GM12801 (cell line): Measurements from ENCODE around the gene MAP1LC3B.

ENCODE experiments used
- TF ChIP-seq, protein P1 (sequence below): IDR thresholded peaks from one replicate; pipeline ENCODE4 v1.5.1; 2011; ENCODE audit warnings: control low read depth; ENCODE audit not compliant: insufficient read length; ENCODE audit errors: extremely low read depth

MAP1LC3B gene

DNA sequence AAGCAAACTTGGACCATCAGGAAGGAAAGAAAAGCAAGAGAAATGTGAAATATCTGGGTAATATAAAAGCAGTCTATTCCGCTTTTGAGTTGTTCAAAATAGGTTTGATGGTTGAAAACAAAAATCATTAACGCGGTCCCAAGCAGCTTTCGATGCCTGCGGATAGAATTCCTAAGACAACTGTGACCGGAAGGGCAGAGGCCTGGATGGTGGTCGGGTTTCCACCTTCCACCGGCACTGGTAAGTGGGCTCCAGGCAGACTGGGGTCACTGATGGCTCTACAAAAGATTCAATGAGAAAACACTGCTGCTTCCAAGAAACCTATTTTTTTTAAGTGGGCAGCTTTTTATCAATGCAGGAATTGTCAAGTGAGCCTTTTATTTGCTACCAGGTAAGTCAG, 50.9 kb downstream of the MAP1LC3B start:
- TF ChIP-seq, protein P1, sequence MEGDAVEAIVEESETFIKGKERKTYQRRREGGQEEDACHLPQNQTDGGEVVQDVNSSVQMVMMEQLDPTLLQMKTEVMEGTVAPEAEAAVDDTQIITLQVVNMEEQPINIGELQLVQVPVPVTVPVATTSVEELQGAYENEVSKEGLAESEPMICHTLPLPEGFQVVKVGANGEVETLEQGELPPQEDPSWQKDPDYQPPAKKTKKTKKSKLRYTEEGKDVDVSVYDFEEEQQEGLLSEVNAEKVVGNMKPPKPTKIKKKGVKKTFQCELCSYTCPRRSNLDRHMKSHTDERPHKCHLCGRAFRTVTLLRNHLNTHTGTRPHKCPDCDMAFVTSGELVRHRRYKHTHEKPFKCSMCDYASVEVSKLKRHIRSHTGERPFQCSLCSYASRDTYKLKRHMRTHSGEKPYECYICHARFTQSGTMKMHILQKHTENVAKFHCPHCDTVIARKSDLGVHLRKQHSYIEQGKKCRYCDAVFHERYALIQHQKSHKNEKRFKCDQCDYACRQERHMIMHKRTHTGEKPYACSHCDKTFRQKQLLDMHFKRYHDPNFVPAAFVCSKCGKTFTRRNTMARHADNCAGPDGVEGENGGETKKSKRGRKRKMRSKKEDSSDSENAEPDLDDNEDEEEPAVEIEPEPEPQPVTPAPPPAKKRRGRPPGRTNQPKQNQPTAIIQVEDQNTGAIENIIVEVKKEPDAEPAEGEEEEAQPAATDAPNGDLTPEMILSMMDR, result no peak

GRCh38 chr16:87443964-87444363, 51.8 kb downstream of the MAP1LC3B start:
- TF ChIP-seq, protein P1, result no peak

DNA sequence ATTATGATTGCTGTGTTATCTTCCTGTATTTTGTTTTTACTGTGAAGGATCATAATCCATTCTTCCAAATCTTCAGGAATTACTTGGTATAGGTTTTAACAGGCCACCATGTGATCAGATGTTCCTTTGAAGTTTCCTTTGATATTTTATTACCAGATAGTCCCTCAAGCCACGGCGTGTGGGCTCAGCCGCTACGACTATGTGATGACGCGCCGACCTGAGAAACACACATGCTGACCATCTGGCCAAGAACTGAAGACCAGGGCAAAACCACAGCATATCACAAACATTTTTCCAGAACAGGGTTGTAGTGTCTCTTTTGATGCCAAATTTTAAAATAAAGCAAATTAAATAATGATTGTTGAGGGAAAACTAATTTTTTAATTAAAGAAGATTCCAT, 53.4 kb downstream of the MAP1LC3B start:
- TF ChIP-seq, protein P1, result no peak

DNA sequence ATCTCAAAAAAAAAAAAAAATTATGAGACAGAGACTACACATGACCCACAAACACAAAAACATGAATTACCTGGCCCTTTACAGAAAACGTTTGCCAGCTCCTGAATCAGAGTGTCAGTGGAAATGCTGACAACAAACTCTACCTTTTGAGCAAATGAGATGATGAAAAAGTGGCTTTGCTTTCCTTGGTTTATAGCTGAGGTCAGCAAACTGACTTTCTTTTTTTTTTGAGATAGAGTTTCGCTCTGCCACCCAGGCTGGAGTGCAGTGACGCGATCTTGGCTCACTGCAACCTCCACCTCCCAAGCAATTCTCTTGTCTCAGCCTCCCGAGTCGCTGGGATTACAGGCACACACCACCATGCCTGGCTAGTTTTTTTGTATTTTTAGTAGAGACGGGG, 54.3 kb downstream of the MAP1LC3B start:
- TF ChIP-seq, protein P1, result no peak

DNA sequence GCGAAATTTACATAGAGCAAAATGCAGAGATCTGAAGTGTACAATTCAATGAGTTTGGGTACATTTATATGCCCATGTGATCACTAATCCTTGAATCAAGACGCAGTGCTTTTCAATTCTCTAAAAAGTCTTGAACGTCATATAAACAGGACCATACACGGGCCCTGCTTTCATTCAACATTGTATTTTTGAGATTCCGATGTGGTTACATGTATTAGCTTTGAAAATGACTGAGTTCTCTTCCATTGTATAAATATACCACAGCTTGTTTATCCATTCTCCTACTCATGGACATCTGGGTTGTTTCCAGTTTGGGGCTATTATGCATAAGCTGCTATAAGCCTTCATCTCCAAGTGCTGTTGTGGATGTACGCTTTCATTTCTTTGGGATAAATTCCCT, 55.2 kb downstream of the MAP1LC3B start:
- TF ChIP-seq, protein P1, result no peak

DNA sequence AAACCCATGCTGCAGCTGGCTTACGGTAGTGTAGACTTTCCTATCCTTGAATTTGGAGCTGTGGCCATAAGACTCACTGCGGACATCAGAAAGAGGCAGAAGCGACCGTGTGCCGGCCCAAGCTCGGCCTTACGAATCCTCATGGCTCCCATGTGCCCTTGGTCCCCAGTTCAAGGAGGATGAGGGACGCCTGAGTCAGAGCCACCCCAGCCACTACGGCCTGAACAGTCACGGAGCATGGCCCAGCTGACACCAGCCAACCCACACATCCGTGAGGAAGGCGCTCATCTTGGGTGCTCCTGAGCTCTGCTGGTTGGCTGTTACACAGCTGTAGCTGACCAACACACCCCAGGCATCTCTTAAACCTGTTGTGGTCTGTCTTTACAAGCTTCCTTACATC, 56.7 kb downstream of the MAP1LC3B start:
- TF ChIP-seq, protein P1, result no peak

- TF ChIP-seq, protein P1, result no peak
Measured at GRCh38 chr16:87451563-87452210, 59.6 kb downstream of the MAP1LC3B start.
